SIG-M5 (cell line): ENCODE data around the gene DTX1.

Experiments used
- DNase-seq: peaks from one replicate; lab custom pipeline; 2025; lab: John Stamatoyannopoulos, UW

Gene DTX1

DNA sequence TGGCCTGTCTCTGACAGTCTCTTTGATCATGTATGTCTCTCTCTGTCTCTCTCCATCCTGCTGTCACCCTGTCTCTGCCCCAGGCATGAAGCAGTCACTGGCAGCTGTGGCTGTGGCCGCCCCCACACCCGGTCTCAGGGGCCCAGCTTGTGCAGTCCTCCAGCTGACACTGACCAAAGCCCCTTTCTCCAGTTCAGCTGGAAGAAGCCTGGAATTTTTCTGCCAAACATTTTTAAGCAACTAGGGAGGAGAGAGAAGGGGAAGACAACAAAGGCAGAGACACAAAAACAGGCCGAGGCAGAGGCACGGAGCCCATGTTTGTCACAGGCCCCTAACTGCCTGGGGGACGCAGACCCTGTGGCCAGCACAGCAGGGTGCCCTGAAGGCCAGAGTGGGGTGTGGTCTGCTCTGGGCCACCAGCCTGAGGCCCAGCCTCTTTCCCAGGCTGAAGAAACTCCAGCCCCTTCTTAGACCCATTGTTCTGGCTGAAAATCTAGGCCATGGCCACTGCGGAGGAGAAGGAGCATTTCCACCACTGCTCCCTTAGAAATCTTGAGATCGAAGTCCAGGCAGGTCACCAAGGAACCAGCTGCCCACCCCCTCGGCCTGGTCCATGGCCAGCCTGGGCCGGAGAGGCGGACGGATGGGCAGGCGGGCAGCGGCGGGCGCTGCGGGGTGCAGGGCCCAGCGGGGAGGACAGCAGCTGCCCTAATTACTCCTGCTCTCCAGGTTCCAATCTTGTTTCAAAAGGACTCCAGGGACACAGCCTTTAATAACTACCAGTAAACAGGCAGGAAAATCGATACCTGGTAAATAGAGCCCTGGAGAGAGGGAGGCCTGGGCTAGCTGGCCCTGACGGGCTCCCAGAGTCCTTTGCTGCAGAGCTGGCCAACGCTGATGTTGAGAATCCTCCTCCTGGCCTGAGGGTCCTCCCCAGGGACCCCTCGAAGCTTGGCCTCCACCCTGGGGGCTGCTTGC, 14.9 kb downstream of the DTX1 start:
- DNase-seq, result no peak

DNA sequence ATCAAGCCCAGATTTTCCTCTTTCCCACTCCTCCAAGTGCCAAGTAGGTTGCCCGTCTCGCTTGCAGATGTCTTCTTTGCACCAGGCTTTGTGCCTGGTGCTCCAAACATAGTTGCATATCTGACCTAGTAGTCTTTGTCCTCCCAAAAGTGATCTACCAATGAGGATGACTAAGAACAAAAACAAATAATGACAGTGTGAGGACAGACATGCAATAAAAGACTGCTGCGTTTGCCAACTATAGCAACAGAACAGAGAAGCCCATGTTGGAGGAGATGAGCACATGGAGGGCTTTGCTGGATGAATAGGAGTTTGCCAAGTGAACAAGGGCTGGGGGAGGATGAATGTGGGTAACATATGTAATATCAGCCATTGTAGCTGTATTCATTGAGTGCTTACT, 15.6 kb downstream of the DTX1 start:
- no peak for DNase-seq

DNA sequence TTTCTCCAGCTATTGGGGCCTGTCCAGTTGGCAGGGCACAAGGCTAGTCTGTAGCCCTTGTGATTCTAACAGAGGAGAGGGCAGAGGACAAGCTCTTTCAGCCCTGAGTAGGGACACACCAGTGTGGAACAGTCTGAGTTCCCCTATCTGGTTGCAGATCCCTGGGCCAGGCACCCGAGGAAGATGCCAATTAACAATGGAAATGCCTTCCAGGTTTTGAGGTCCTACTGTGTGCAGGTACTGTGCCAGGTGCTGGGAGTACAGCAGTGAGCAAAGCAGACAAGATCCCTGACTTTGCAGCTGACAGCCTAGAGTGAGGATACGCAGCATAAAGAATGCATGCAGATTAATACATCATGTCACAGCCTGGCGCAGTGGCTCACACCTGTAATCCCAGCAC, 17.1 kb downstream of the DTX1 start:
- DNase-seq, result no peak

DNA sequence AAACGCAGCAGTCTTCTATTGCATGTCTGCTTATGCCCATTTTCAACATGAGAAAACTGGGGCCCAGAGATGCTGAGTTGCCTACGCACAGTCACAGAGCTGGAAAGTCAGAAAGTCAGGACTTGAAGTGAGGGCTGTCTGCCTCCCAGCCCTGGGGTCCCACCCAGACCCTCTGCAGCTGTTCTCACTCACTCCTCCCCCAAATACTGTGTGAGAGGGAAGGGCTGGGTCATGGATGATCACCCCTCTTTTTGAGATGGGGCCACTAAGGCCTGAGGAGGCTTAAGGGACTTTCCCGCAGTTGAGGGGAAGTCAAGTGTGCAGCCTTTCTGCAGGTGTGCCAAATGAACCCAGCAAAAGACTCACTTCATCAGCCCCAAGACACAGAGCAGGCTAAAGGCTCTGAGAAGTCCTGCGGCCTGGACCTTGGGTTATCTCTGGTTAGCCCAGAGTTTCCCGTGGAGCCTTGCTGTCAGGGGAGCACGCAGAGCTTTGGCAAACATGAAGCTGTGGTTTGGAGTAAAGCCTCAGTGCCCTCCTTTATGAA, 18.7 kb downstream of the DTX1 start:
- DNase-seq, result no peak

DNA sequence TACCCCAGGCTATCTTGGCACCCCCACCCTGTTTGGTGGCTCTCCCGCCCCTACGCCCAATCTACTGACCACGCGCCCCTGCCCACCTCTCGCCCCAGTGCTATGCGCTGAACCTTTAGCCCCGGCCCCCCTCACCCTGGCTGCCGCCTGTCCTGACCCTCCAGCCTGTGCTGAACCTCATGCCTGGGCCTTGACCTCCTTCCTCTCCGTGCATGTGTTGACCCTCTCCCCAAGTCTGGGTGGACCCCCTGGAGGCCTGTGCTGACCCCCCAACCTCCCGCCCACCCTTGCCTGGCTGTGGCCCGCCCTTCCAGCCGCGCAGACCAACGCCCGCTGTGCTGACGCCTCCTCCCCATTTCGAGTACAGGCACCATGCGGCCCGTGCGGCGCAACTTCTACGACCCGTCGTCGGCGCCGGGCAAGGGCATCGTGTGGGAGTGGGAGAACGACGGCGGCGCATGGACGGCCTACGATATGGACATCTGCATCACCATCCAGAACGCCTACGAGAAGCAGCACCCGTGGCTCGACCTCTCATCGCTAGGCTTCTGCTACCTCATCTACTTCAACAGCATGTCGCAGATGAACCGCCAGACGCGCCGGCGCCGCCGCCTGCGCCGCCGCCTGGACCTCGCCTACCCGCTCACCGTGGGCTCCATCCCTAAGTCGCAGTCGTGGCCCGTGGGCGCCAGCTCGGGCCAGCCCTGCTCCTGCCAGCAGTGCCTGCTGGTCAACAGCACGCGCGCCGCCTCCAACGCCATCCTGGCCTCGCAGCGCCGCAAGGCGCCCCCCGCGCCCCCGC, 20.7 kb downstream of the DTX1 start:
- no peak for DNase-seq

DNA sequence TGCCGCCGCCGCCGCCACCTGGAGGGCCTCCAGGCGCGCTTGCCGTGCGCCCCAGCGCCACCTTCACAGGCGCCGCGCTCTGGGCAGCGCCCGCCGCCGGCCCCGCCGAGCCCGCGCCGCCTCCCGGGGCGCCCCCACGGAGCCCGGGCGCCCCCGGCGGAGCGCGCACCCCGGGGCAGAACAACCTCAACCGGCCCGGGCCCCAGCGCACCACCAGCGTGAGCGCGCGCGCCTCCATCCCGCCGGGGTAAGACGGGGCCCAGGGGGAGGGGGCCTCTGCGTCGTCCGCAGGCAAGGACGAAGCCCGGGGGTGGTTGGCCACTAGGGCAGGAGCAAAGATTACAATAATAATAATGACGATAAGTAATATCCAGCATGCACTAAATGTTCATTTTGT, 21.3 kb downstream of the DTX1 start:
- no peak for DNase-seq

DNA sequence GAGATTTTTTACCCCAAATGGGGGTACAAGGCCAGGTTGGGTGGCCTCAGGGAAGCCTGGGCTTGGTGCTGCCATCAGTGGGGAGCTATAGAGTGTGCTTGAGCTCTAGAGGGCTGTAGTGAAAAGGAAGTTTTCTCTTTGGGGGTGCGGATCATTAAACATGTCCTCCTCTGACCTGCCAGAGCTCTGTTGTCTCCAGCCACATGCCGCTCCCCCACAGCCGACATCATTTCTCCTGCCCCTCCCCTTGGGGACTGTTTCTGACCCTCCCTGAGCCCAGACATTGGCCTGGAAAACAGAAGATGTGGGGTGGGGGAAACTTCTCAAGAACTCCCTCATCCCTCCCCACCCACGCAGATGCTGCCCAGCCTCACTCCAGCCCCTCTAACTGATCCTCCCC, 25.3 kb downstream of the DTX1 start:
- no peak for DNase-seq

DNA sequence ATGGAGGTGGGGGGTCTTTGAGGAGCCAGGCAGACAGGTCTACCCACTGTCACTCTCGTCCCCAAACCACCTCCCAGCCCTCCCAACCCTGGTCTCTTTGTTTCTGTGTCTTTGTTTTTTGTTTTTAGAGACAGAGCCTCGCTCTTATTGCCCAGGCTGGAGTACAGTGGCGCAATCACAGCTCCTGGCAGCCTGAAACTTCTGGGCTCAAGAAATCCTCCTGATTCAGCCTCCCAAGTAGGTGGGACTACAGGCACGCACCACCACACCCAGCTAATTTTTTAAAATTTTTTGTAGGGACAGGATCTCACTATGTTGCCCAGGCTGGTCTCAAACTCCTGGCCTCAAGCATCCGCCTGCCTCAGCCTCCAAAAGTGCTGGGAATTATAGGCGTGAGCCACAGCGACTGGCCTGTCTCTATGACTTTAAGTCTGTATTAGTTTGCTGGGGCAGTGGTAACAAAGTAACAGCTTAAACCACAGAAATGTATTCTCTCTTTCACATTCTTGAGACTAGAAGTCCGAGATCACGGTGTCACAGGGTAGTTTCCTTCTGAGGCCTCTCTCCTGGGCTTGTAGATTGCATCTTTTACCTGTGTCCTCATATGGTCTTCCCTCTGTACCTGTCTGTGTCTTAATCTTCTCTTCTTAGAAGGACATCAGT, 26.1 kb downstream of the DTX1 start:
- no peak for DNase-seq

DNA sequence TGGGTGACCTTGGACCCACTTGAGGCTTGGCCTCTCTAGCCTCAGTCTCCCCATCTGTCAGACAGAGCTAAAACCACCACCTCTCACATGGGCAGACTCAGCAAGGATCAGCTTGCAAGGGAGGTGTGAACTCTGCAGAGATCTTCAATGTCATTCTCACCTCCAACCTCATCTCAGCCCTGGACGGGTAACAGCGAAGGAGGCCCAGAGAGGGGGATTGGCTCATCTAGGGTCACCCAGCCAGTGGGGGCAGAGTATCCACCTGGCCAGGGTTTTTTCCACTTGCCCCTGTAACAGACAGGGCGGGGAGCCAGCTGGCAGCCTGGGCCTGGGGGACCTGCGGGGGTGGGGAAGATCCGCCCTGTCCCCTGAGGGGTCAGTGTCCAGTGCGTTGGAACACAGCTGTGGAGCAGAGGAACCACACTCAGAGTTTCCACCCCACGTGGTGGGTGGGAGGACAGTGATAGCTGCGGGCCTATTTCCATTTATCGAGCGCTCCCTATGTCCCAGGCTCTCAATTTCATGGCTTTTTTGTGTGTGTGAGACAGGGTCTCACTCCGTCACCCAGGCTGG, 27.4 kb downstream of the DTX1 start:
- no peak for DNase-seq

DNA sequence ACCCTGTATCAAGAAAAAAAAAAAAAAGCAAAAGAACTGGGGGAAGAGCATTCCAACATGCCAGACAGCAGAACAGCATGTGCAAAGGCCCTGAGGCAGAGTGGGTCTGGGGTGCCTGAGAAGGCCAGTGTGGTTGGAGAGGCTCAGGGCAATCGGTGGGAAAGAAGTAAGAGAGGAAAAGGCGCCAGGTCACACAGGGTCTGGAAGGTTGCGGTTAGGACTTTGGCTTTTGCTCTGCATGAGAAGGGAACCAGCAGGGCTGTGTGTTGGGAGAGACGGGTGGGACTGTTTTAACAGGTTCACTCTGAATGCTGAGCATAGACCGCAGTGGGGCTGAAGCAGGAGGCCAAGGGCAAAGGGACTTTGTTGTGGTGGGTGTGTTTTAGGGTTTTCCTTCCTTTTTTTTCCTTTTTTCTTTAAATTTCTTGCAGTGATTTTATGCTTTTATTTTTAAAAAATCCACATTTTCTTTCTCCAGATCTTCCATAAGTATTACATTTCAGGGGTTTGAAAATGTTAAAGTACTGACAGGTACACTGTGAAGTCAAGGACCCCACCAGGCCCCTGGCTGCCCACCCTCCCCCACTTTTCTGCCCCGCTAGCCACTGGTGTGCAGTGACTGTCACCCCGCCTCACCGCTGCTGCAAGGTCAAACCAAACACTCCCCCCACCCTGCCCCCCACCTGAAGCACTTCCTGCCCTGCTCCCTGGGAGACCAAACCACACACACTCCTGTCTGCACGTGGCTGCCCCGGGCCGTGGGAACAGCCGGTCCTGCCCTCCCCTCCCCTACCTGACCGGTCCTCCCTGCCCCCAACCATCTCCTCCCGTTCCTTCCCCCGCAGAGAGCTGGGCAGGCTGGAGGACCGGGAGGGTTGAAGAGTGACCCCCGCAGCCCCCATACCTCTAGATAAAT, 30.0 kb downstream of the DTX1 start:
- DNase-seq, result no peak

DNA sequence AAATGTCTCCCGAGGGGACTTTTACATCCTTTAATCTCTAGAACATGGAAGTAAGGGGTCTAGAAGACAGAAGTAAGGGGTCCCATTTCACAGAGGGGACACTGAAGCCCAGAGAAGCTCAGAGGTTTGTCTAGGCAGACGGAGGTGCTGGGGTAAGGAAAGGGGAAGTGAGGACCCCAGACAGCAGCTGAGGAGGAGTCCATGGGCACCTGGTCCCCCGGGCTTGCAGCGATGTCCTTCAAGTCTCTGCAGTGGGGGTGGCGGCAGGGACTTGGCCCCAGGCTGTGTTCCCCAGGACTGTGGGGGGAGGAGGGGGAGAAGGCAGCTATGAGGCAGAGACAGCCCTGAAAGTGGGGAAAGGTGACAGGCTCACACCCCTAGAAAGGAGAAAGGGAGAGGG, 30.7 kb downstream of the DTX1 start:
- no peak for DNase-seq

DNA sequence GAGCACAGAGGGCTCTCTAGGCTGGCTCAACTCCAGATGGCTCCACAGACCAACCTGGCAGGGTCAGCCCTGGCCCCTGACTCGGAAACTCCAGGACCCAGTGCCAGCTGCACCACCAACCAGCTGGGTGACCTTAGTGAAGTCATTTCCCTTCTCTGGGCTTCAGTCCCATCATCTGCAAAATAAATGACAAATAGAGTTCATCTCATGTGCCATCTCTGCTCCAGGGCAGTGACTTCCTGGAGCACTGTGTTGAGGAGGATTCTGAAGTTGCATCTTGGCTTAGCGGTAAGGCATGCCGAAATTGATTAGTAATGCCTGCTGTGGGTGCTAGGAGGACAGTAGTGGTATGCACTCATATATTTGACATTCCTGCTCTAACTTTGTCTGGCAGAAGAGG, 31.5 kb downstream of the DTX1 start:
- DNase-seq, result no peak

DNA sequence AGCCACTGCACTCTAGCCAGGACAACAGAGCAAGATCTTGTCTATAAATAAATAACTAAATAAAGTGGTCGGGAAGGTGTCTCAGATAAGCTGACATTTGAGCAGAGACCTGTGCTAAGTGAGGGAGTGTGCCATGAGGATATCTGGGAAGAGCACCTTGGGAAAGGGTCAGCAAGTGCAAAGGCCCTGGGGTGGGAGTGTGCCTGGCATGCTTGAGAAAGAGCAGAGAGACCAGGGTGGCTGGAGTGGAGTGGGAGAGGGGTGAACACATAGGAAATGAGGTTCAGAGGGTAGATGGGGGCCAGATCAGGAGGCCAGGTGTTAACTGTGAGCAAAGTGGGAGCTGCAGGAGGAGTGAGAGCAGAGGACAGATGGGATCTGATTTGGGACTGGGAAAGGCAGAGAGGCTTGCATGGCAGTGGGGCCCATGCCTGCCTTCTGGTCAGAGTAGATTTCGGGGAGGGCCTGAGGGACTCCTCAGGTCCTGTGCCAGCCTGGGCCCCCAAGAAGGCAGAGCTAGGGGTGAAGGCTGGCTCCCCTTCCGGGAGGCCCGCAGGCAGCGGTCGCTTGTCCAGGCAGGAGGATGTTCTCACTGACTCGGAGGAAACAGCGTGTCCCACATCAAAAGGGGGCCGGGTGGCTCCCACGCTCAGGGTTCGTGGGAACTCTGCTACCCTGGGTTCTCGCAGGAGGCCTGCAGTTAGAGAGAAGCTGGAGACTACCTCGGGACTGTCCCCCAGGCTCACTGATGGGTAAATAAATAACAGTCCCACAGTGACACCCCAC, 32.6 kb downstream of the DTX1 start:
- no peak for DNase-seq

DNA sequence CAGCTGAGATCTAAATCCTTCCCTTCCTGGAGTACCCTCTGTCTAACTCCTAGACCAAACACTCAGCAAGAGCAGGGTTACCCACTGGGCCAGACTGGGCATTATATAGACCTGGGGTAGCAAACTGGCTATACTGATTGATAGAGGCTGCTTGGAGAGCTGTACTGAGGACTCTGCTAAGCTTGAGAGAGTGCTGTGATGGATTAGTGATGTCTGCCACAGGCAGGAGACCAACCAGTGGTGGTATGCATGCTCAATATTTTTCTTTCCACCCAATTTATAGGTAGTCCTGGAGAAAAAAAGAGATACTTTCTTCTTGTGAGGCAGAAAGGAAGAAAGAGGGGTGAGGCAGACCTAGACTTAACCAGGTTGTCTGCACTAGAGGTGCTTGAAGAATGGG, 33.3 kb downstream of the DTX1 start:
- no peak for DNase-seq

DNA sequence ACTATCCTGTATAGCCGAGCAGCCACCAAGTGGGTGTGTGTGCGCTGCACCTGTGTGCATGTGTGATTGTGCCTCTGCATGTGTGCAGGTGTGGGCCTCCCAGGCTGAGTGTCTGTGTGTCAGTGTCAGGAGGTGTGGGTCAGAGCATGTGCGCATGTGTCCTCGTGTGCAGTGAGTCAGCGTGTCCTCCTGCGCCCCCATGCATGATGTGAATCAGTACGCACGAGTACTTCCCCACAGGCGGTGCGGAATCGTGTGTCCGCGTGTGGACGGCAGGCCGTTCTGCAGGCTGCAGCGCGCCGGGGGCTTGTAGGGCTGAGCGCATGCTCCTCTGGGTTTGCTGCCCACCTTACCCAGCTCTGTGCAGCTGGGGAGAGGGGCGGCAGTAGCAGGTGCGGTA, 34.2 kb downstream of the DTX1 start:
- DNase-seq, result no peak

DNA sequence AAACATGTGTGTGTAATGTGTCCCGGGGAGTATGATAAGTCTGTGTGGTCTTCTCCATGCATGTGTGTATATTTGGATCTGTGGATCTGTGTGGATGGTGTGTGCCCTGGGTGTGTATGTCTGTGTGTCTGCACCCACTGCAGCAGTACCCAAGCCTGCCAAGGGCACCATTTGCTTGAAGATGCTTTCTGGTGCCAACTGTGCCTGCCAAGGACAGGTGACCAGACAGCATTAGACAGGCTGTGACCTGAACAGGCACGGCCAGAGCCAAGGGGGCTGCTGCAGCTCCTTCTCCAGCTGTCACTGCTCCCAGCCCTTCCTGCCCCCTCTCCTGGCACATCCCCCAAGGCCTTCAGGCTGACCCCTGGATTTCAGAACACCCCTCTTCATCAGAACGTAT, 35.0 kb downstream of the DTX1 start:
- DNase-seq, result no peak

DNA sequence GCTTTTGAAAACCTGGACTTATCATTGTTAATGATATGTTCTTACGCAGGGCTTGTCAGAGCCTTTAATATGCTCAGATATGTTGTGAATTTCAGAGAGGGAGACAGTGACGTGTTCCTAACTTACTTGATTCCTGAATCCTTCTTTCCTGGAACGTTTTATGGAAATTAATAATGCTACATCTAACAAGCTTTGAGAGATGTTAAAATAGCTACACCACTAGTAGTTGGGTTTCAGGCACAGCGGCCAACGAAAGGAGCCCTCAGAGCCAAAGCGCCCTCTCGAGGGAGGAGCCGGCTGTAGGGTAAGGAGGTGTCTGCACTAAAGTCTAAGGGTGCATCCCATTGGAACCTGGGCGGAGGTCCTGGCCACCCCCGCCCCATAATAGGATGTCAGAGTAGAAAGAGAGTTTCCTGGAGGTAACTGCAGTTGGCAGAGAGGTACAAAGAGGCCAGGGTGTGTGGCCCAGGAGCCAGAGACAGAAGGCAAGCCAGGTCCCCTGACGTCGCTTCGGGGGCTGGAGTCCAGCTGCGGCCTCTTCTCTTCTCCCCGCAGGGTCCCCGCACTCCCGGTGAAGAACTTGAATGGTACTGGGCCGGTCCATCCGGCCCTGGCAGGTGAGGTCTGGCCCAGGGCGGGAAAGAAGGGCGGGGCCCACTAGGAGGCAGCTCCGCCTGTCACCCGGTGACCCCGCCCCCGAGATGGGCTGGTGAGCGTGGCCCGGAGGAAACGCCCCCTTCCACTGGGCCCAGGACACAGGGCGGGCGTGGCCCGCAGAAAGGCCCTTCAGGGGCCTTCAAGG, 36.3 kb downstream of the DTX1 start:
- DNase-seq, result no peak

DNA sequence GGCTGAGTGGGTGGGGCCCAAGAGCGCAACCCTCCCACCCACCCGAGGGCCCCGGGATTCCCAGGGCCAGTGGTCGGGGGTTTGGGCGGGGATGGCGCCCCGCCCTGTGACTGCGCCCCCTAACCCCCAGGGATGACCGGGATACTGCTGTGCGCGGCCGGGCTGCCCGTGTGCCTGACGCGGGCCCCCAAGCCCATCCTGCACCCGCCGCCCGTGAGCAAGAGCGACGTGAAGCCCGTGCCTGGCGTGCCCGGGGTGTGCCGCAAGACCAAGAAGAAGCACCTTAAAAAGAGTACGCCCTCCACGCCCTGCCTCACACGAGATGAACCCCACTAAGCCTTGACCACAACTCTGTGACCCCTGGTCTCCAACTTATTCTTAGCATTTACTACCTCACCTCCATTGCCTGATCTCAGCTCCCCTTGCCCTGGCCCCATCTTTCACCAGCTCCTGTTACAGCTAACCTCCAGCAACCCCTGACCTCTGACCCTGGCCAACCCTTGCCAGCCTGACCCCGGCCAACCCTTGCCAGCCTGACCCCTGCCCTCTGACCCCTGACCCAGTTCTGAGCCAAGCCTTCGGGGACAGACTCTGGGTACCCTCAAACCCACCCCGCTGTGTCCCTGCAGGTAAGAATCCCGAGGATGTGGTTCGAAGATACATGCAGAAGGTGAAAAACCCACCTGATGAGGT, 37.0 kb downstream of the DTX1 start:
- no peak for DNase-seq

DNA sequence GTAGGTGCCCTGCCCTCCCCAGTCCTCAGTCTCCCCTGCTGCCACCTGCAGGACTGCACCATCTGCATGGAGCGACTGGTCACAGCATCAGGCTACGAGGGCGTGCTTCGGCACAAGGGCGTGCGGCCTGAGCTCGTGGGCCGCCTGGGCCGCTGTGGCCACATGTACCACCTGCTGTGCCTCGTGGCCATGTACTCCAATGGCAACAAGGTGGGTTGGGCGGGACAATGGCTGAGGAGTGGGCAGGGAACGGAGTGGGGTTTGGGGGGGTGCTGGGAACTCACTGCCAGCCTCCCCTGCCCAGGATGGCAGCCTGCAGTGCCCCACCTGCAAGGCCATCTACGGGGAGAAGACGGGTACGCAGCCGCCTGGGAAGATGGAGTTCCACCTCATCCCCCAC, 38.2 kb downstream of the DTX1 start:
- no peak for DNase-seq
